ENCODE results near the gene LTB. TPM values are rescaled to one million over a fixed set of nuclear protein-coding genes. Genes with fewer than 3 reads are reported as not detected.

The LTB gene
- total and polyA plus RNA-seq, 2 of the 13 experiments (the other 11 are each of a cell fraction or from before 2014, with no cell fraction given), result 0.09 to 0.22 TPM

DNA sequence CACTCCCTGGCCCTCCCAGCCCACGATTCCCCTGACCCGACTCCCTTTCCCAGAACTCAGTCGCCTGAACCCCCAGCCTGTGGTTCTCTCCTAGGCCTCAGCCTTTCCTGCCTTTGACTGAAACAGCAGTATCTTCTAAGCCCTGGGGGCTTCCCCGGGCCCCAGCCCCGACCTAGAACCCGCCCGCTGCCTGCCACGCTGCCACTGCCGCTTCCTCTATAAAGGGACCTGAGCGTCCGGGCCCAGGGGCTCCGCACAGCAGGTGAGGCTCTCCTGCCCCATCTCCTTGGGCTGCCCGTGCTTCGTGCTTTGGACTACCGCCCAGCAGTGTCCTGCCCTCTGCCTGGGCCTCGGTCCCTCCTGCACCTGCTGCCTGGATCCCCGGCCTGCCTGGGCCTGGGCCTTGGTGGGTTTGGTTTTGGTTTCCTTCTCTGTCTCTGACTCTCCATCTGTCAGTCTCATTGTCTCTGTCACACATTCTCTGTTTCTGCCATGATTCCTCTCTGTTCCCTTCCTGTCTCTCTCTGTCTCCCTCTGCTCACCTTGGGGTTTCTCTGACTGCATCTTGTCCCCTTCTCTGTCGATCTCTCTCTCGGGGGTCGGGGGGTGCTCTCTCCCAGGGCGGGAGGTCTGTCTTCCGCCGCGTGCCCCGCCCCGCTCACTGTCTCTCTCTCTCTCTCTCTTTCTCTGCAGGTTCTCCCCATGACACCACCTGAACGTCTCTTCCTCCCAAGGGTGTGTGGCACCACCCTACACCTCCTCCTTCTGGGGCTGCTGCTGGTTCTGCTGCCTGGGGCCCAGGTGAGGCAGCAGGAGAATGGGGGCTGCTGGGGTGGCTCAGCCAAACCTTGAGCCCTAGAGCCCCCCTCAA lies 9.9 kb downstream of the LTB start, which contains the start of gene LTA:
Gene LTA (plus strand): TSS at position 249 of the 871 bp plus-strand sequence. CDS start 454 bp downstream, at position 703.
- Histone ChIP-seq H3K9ac (ENCODE audit: insufficient read depth, low read depth, low read length) (no peak within 1 kb of the TSS; the same call in 1 of the 2 replicates), H3K36me3 (replicated peaks in 1 of 2; ENCODE audit: control insufficient read depth in 1 of 2, insufficient read depth in 2 of 2, low read length in 2 of 2) (no peaks in the 10 kb centered on the region), H3K27me3 (ENCODE audit: control insufficient read depth in 1 of 2, insufficient read depth in 2 of 2, low read length in 2 of 2) (peaks cover 20 to 78% of the 10 kb centered on the region in 2 experiments), H3K4me2 (ENCODE audit: low read depth, low read length) (peak within 1 kb of the TSS; percentile 48), H3K4me1 (ENCODE audit: insufficient read depth, low read length) (peaks cover 8% of the 10 kb centered on the region), H3K27ac (ENCODE audit: extremely low read length, insufficient read depth, low read length) (no peak within 1 kb of the TSS), H2AFZ (ENCODE audit: low read length) (no peak within 1 kb of the TSS), H3K4me3 (replicated peaks in 1 of 3; ENCODE audit: insufficient read depth in 1 of 3, low read depth in 2 of 3, low read length in 3 of 3) (peak within 1 kb of the TSS in 1 of 3 experiments; percentile 24; a peak in 1 of 6 replicates), H3K79me2 (ENCODE audit: insufficient read depth, low read length) (no peaks in the 10 kb centered on the region), H3K9me3 (ENCODE audit: low read length) (no peaks in the 10 kb centered on the region), H4K20me1 (ENCODE audit: insufficient read depth, low read length) (no peaks in the 10 kb centered on the region)
- no TSS peak for BruUV-seq (replicated peaks)
- intact Hi-C loops (cut with micrococcal nuclease; ENCODE audit: unreplicated experiment), result no loop called here
- FAIRE-seq (no peak), ATAC-seq (peak; percentile 58), DNase-seq (ENCODE audit: low spot score) (no peak)
- TF ChIP-seq ZNF747 (CRISPR knock-in tag; IDR thresholded peaks at IDR 0.05; ENCODE audit: borderline replicate concordance) (no peak), ZFX (CRISPR knock-in tag; IDR thresholded peaks at IDR 0.05; ENCODE audit: low read depth) (peak; percentile 48; the same call in 1 of the 2 replicates), KLF15 (CRISPR knock-in tag; IDR thresholded peaks at IDR 0.05; ENCODE audit: borderline replicate concordance) (0 out of 2 replicates have a peak, but pooled peaks have one; percentile 37), ZNF225 (CRISPR knock-in tag; IDR thresholded peaks at IDR 0.05) (peak; percentile 46; the same call in 1 of the 2 replicates)
- TF ChIP-seq, protein P1, sequence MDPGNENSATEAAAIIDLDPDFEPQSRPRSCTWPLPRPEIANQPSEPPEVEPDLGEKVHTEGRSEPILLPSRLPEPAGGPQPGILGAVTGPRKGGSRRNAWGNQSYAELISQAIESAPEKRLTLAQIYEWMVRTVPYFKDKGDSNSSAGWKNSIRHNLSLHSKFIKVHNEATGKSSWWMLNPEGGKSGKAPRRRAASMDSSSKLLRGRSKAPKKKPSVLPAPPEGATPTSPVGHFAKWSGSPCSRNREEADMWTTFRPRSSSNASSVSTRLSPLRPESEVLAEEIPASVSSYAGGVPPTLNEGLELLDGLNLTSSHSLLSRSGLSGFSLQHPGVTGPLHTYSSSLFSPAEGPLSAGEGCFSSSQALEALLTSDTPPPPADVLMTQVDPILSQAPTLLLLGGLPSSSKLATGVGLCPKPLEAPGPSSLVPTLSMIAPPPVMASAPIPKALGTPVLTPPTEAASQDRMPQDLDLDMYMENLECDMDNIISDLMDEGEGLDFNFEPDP (CRISPR knock-in tag; conservative IDR thresholded peaks at IDR 0.05), result 0 out of 2 replicates have a peak, but pooled peaks have one; percentile 53
- TF ChIP-seq, protein P2, sequence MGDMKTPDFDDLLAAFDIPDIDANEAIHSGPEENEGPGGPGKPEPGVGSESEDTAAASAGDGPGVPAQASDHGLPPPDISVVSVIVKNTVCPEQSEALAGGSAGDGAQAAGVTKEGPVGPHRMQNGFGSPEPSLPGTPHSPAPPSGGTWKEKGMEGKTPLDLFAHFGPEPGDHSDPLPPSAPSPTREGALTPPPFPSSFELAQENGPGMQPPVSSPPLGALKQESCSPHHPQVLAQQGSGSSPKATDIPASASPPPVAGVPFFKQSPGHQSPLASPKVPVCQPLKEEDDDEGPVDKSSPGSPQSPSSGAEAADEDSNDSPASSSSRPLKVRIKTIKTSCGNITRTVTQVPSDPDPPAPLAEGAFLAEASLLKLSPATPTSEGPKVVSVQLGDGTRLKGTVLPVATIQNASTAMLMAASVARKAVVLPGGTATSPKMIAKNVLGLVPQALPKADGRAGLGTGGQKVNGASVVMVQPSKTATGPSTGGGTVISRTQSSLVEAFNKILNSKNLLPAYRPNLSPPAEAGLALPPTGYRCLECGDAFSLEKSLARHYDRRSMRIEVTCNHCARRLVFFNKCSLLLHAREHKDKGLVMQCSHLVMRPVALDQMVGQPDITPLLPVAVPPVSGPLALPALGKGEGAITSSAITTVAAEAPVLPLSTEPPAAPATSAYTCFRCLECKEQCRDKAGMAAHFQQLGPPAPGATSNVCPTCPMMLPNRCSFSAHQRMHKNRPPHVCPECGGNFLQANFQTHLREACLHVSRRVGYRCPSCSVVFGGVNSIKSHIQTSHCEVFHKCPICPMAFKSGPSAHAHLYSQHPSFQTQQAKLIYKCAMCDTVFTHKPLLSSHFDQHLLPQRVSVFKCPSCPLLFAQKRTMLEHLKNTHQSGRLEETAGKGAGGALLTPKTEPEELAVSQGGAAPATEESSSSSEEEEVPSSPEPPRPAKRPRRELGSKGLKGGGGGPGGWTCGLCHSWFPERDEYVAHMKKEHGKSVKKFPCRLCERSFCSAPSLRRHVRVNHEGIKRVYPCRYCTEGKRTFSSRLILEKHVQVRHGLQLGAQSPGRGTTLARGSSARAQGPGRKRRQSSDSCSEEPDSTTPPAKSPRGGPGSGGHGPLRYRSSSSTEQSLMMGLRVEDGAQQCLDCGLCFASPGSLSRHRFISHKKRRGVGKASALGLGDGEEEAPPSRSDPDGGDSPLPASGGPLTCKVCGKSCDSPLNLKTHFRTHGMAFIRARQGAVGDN (CRISPR knock-in tag; IDR thresholded peaks at IDR 0.05), result peak; percentile 55
- POLR2A ChIA-PET, result no interaction called here
- in situ Hi-C loops (cut with HindIII; ENCODE audit: extremely low pct_ligation_motif_present, low pct_unique_long_range_greater_than_20kb), result no loop called here
- CTCF ChIA-PET (ENCODE audit: low intra/inter-chr PET ratio, low total read pairs), result no interaction called here
- WGBS (ENCODE audit: low lambda C conversion rate), result 28% methylated on average over 22 of the region's 27 CpGs
